HEK293 (cell line): ENCODE measurements around the gene RPAP3.

Experiments
- CTCF ChIA-PET: fragments of 350-600 bp; formaldehyde crosslinking; extraction: SDS; loops from one replicate; lab custom pipeline; 2021; ENCODE audit warnings: antibody characterized with exemption; lab: Yijun Ruan, JAX
- POLR2A ChIA-PET: fragments of 300-600 bp; formaldehyde crosslinking; extraction: SDS; loops from one replicate; lab custom pipeline; 2020; ENCODE audit warnings: antibody characterized with exemption, inconsistent platforms; lab: Yijun Ruan, JAX
- H3K27ac ChIP-seq: fragments of 200-500 bp; sonication (Bioruptor generic); 2 replicates; pipeline ENCODE4 v1.5.1; 2014; ENCODE audit warnings: low read depth, low read length, control low read depth, inconsistent platforms; ENCODE audit errors: extremely low read depth
- H3K36me3 ChIP-seq, 2 experiments: fragments of 200-500 bp in 1 of 2; sonication (Bioruptor generic) in 1 of 2; 1 replicate in 1 of 2; 2 replicates in 1 of 2; pipeline ENCODE4 v1.5.1; 2014 to 2017; ENCODE audit warnings: inconsistent platforms in 2 of 2, low read length in 2 of 2; ENCODE audit not compliant: control insufficient read depth in 2 of 2, insufficient read depth in 1 of 2
- H3K4me1 ChIP-seq: fragments of 200-500 bp; sonication (Bioruptor generic); 2 replicates; pipeline ENCODE4 v1.5.1; 2014; ENCODE audit warnings: mild to moderate bottlenecking, low read length, inconsistent platforms; ENCODE audit not compliant: control insufficient read depth, insufficient read depth
- H3K4me3 ChIP-seq: 2 replicates; pipeline ENCODE4 v1.5.1; 2011; ENCODE audit warnings: low read depth, mild to moderate bottlenecking, control low read depth, low read length, moderate library complexity
- H3K9me3 ChIP-seq: fragments of 200-500 bp; sonication (Bioruptor generic); 2 replicates; pipeline ENCODE4 v1.5.1; 2014; ENCODE audit warnings: low read depth, low read length, inconsistent platforms; ENCODE audit not compliant: control insufficient read depth, insufficient read depth
- OSR2 ChIP-seq: fragments of 450-650 bp; formaldehyde crosslinking; IDR thresholded peaks from 2 replicates; pipeline ENCODE4 v1.5.1; 2016; ENCODE audit warnings: missing biosample characterization, missing genetic modification characterization
- RBAK ChIP-seq: fragments of 450-650 bp; formaldehyde crosslinking; IDR thresholded peaks from 2 replicates; pipeline ENCODE4 v1.5.1; 2016; ENCODE audit warnings: missing biosample characterization, missing genetic modification characterization
- REPIN1 ChIP-seq: fragments of 450-650 bp; formaldehyde crosslinking; IDR thresholded peaks from 2 replicates; pipeline ENCODE4 v1.5.1; 2017; ENCODE audit warnings: missing biosample characterization, missing genetic modification characterization, low read depth
- SETDB1 ChIP-seq: IDR thresholded peaks from one replicate; pipeline ENCODE4 v1.6.1; 2017; ENCODE audit warnings: mild to moderate bottlenecking, low read length, moderate library complexity, mixed read lengths; ENCODE audit not compliant: insufficient read length
- SP2 ChIP-seq: fragments of 450-650 bp; formaldehyde crosslinking; IDR thresholded peaks from 2 replicates; pipeline ENCODE4 v1.5.1; 2016; ENCODE audit warnings: missing biosample characterization, missing genetic modification characterization
- YY2 ChIP-seq: fragments of 450-650 bp; formaldehyde crosslinking; IDR thresholded peaks from 2 replicates; pipeline ENCODE4 v1.5.1; 2016; ENCODE audit warnings: missing biosample characterization, missing genetic modification characterization
- ZEB2 ChIP-seq: fragments of 450-650 bp; formaldehyde crosslinking; IDR thresholded peaks from 2 replicates; pipeline ENCODE4 v1.5.1; 2016; ENCODE audit warnings: missing biosample characterization, missing genetic modification characterization
- ZNF221 ChIP-seq: fragments of 450-650 bp; formaldehyde crosslinking; IDR thresholded peaks from 2 replicates; pipeline ENCODE4 v1.5.1; 2017; ENCODE audit warnings: missing biosample characterization, missing genetic modification characterization, borderline replicate concordance
- ZNF324 ChIP-seq: fragments of 450-650 bp; formaldehyde crosslinking; IDR thresholded peaks from 2 replicates; pipeline ENCODE4 v1.5.1; 2016; ENCODE audit warnings: missing biosample characterization, missing genetic modification characterization
- ZNF544 ChIP-seq: fragments of 450-650 bp; formaldehyde crosslinking; IDR thresholded peaks from 2 replicates; pipeline ENCODE4 v1.5.0; 2017; ENCODE audit warnings: missing biosample characterization, missing genetic modification characterization
- ZNF560 ChIP-seq: fragments of 450-650 bp; formaldehyde crosslinking; IDR thresholded peaks from 2 replicates; pipeline ENCODE4 v1.5.1; 2017; ENCODE audit warnings: missing biosample characterization, missing genetic modification characterization, borderline replicate concordance
- ZSCAN30 ChIP-seq: fragments of 450-650 bp; IDR thresholded peaks from 2 replicates; pipeline ENCODE4 v1.5.1; 2018; ENCODE audit warnings: missing biosample characterization, mild to moderate bottlenecking, missing genetic modification characterization, moderate library complexity
- TF ChIP-seq, protein P1 (sequence below): fragments of 450-650 bp; formaldehyde crosslinking; IDR thresholded peaks from 2 replicates; pipeline ENCODE4 v1.5.1; 2016; ENCODE audit warnings: missing biosample characterization, missing genetic modification characterization
- TF ChIP-seq, protein P2 (sequence below): fragments of 450-650 bp; formaldehyde crosslinking; IDR thresholded peaks from 2 replicates; pipeline ENCODE4 v1.5.1; 2016; ENCODE audit warnings: missing biosample characterization, missing genetic modification characterization, borderline replicate concordance
- TF ChIP-seq, protein P3 (sequence below): fragments of 450-650 bp; formaldehyde crosslinking; IDR thresholded peaks from 2 replicates; pipeline ENCODE4 v1.5.1; 2016; ENCODE audit warnings: missing biosample characterization, missing genetic modification characterization
- TF ChIP-seq, protein P4 (sequence below): fragments of 450-650 bp; formaldehyde crosslinking; IDR thresholded peaks from 2 replicates; pipeline ENCODE4 v1.5.1; 2017; ENCODE audit warnings: missing biosample characterization, missing genetic modification characterization
- TF ChIP-seq, protein P5 (sequence below): fragments of 450-650 bp; formaldehyde crosslinking; IDR thresholded peaks from 2 replicates; pipeline ENCODE4 v1.5.1; 2016; ENCODE audit warnings: missing biosample characterization, missing genetic modification characterization

RPAP3 gene

DNA sequence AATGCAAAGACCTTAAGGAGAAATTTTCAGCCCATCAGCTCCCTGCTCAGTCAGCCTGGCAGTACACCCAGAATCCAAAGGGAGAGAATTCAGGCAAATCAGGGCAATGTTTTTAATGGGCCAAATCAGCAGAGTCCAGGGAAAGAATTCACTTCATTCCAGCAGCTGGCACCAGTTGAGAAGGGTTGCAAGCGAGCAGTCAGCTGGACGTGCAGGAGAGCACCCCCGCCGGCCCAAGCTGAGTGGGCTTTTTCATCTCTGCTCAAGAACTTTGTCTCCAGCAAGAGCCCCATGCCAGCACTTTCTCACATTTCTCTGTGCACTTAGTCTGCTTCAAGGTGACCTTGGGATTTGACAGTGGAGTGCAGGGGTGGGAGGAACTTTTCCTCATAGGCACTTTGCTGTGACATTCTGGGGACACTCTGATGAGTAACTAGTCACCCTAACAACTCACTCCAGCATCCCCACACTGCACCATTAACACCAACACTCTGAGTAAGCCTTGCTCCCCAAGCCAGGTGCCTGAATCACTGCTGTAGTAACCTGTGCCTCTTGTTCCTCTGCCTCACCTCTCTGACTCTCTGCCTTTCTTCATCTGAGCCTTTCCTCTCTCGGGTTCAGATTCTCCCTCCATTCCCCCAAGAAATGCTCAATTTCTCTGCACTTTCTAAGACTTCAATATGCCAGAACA, 17.3 kb upstream of the RPAP3 start:
- Histone ChIP-seq H3K27ac (no peak overlapping the region), H3K4me1 (peaks cover under 1% of the 10 kb centered on the region), H3K9me3 (no peaks in the 10 kb centered on the region), H3K36me3 (no peaks in the 10 kb centered on the region), H3K4me3 (no peak overlapping the region)
- ChIA-PET CTCF (interaction anchor here (0.7 to 22.5 kb wide), 6 partner anchors 7 to 144 kb away, joined by 3 to 353 read pairs (median 9); no protein-coding TSS in a partner anchor), POLR2A (no interaction called here)
- TF ChIP-seq ZSCAN30 (tag by site-specific recombination) = no peak
- TF ChIP-seq REPIN1 (tag by site-specific recombination) = no peak
- TF ChIP-seq, protein P1, sequence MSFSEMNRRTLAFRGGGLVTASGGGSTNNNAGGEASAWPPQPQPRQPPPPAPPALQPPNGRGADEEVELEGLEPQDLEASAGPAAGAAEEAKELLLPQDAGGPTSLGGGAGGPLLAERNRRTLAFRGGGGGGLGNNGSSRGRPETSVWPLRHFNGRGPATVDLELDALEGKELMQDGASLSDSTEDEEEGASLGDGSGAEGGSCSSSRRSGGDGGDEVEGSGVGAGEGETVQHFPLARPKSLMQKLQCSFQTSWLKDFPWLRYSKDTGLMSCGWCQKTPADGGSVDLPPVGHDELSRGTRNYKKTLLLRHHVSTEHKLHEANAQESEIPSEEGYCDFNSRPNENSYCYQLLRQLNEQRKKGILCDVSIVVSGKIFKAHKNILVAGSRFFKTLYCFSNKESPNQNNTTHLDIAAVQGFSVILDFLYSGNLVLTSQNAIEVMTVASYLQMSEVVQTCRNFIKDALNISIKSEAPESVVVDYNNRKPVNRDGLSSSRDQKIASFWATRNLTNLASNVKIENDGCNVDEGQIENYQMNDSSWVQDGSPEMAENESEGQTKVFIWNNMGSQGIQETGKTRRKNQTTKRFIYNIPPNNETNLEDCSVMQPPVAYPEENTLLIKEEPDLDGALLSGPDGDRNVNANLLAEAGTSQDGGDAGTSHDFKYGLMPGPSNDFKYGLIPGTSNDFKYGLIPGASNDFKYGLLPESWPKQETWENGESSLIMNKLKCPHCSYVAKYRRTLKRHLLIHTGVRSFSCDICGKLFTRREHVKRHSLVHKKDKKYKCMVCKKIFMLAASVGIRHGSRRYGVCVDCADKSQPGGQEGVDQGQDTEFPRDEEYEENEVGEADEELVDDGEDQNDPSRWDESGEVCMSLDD (tag by site-specific recombination) = no peak
- no peak for TF ChIP-seq YY2 (tag by site-specific recombination)
- no peak for TF ChIP-seq ZNF544 (tag by site-specific recombination)

DNA sequence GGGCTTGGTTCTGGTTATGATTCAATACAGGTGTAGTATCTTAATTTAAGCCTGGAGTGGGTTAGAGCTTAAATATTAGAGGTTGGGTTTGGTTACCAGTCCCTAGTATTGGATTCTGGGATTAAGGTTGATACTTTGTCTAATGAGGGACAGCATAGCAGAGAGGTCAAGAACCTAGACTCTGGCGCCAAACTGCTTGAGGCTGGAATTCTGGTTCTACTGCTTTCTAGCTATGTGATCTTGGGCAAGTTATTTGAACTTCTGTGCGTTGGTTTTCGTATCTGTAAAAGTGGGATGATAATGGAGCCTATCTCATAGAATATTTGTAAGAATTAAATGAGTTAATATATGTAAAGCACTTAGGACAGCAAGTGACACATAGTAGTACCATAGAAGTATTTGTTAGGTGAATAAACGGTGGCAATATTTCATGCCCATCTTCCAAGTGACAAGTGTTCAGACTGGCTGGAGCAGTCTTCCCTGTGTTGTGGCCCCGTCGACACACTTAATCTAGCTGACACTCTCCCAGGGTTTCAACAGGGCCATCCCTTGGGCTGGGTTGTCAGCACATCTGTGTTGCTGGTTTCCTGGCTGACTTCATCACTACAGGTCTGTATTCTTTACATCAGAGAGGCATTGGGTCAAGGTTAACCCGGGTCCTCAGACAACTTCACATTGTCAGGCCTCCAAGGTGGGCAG, 16.5 kb upstream of the RPAP3 start:
- H3K4me3 ChIP-seq = no peak overlapping the region
- H3K9me3 ChIP-seq = no peaks in the 10 kb centered on the region
- no peak overlapping the region for H3K27ac ChIP-seq
- no peaks in the 10 kb centered on the region for H3K36me3 ChIP-seq
- POLR2A ChIA-PET = no interaction called here
- H3K4me1 ChIP-seq = peaks cover 5% of the 10 kb centered on the region
- TF ChIP-seq ZNF324 (tag by site-specific recombination) (no peak), YY2 (tag by site-specific recombination) (no peak), ZNF221 (tag by site-specific recombination) (no peak), SP2 (tag by site-specific recombination) (no peak), ZNF560 (tag by site-specific recombination) (no peak), SETDB1 (no peak), ZEB2 (tag by site-specific recombination) (no peak), RBAK (no peak), OSR2 (tag by site-specific recombination) (no peak)
- TF ChIP-seq, protein P2, sequence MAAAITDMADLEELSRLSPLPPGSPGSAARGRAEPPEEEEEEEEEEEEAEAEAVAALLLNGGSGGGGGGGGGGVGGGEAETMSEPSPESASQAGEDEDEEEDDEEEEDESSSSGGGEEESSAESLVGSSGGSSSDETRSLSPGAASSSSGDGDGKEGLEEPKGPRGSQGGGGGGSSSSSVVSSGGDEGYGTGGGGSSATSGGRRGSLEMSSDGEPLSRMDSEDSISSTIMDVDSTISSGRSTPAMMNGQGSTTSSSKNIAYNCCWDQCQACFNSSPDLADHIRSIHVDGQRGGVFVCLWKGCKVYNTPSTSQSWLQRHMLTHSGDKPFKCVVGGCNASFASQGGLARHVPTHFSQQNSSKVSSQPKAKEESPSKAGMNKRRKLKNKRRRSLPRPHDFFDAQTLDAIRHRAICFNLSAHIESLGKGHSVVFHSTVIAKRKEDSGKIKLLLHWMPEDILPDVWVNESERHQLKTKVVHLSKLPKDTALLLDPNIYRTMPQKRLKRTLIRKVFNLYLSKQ (tag by site-specific recombination) = no peak
- TF ChIP-seq, protein P3, sequence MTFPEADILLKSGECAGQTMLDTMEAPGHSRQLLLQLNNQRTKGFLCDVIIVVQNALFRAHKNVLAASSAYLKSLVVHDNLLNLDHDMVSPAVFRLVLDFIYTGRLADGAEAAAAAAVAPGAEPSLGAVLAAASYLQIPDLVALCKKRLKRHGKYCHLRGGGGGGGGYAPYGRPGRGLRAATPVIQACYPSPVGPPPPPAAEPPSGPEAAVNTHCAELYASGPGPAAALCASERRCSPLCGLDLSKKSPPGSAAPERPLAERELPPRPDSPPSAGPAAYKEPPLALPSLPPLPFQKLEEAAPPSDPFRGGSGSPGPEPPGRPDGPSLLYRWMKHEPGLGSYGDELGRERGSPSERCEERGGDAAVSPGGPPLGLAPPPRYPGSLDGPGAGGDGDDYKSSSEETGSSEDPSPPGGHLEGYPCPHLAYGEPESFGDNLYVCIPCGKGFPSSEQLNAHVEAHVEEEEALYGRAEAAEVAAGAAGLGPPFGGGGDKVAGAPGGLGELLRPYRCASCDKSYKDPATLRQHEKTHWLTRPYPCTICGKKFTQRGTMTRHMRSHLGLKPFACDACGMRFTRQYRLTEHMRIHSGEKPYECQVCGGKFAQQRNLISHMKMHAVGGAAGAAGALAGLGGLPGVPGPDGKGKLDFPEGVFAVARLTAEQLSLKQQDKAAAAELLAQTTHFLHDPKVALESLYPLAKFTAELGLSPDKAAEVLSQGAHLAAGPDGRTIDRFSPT = no peak
- TF ChIP-seq, protein P4, sequence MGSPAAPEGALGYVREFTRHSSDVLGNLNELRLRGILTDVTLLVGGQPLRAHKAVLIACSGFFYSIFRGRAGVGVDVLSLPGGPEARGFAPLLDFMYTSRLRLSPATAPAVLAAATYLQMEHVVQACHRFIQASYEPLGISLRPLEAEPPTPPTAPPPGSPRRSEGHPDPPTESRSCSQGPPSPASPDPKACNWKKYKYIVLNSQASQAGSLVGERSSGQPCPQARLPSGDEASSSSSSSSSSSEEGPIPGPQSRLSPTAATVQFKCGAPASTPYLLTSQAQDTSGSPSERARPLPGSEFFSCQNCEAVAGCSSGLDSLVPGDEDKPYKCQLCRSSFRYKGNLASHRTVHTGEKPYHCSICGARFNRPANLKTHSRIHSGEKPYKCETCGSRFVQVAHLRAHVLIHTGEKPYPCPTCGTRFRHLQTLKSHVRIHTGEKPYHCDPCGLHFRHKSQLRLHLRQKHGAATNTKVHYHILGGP (tag by site-specific recombination) = no peak
- TF ChIP-seq, protein P5, sequence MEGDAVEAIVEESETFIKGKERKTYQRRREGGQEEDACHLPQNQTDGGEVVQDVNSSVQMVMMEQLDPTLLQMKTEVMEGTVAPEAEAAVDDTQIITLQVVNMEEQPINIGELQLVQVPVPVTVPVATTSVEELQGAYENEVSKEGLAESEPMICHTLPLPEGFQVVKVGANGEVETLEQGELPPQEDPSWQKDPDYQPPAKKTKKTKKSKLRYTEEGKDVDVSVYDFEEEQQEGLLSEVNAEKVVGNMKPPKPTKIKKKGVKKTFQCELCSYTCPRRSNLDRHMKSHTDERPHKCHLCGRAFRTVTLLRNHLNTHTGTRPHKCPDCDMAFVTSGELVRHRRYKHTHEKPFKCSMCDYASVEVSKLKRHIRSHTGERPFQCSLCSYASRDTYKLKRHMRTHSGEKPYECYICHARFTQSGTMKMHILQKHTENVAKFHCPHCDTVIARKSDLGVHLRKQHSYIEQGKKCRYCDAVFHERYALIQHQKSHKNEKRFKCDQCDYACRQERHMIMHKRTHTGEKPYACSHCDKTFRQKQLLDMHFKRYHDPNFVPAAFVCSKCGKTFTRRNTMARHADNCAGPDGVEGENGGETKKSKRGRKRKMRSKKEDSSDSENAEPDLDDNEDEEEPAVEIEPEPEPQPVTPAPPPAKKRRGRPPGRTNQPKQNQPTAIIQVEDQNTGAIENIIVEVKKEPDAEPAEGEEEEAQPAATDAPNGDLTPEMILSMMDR (tag by site-specific recombination) = no peak
- TF ChIP-seq, all 188 proteins: peak for 0
- CTCF ChIA-PET = interaction anchor here (0.9 to 22.5 kb wide), 3 partner anchors 11 to 117 kb away, joined by 3 to 353 read pairs (median 6); no protein-coding TSS in a partner anchor
